ENCODE data around the gene BBC3.

Gene BBC3

GRCh38 chr19:47176071-47176626 is 54.9 kb downstream of the BBC3 start:
- Histone ChIP-seq H3K9ac (ENCODE audit: low read depth, low read length) (no peak overlapping the region), H3K9me3 (ENCODE audit: control insufficient read depth, insufficient read depth, low read length) (no peaks in the 10 kb centered on the region), H3K36me3 (ENCODE audit: insufficient read depth, low read length) (peaks cover 46% of the 10 kb centered on the region), H3K4me1 (ENCODE audit: insufficient read depth, low read length) (0 out of 2 replicates have a peak, but pooled peaks cover 5% of the 10 kb centered on the region)

GRCh38 chr19:47172666-47173455 is 58.1 kb downstream of the BBC3 start:
- Histone ChIP-seq H3K9me3 (ENCODE audit: control insufficient read depth, insufficient read depth, low read length) (no peaks in the 10 kb centered on the region), H3K9ac (ENCODE audit: low read depth, low read length) (no peak overlapping the region), H3K4me1 (ENCODE audit: insufficient read depth, low read length) (0 out of 2 replicates have a peak, but pooled peaks cover 5% of the 10 kb centered on the region), H3K36me3 (ENCODE audit: insufficient read depth, low read length) (peaks cover 45% of the 10 kb centered on the region)
